HG02973 (cell line): ENCODE measurements around the gene PRKAR1A.

Experiments used
- ATAC-seq: cut with Tn5 transposase; IDR thresholded peaks from one replicate; pipeline ENCODE4 v1.9.1; 2021; ENCODE audit warnings: moderate library complexity; ENCODE audit not compliant: unreplicated experiment

Gene PRKAR1A

DNA sequence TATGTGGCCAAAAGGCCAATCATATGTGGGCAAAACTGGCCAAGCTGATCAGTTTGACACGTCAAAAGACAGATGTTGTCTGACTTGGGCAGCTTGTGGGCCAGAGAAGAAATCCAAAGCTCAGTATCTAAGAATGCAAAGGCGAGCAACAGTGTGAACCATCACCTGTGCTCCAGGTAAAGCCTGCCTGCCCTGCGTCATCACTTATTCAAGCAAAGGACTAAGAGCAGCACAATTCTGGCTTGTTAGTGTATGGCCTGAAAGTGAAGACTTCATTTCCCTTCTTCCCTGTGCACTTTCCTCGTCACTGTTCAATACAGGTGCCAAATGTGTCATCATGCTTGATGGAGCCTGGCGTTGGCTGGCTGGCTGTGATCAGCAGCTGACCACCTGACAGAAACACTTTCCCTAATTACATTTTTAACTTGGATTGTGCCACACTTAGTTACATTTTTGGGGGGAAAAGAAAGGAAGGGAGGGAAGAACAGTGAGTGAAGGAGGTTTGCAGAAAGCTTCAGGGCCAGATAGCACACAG is 84.2 kb downstream of the PRKAR1A start:
- no peak for ATAC-seq

- ATAC-seq = no peak
These were observed 85.8 kb downstream of the PRKAR1A start for GRCh38 chr17:68598074-68598473.

- no peak for ATAC-seq
These were observed 86.3 kb downstream of the PRKAR1A start for GRCh38 chr17:68598545-68598961.

GRCh38 chr17:68599091-68599490 is 86.9 kb downstream of the PRKAR1A start:
- no peak for ATAC-seq

GRCh38 chr17:68599552-68600066 is 87.4 kb downstream of the PRKAR1A start:
- no peak for ATAC-seq

GRCh38 chr17:68600067-68600930 is 88.1 kb downstream of the PRKAR1A start:
- no peak for ATAC-seq
